Activated gamma-delta T cell (primary cell): ENCODE data around the gene UBTD1.
"Not testable (repeated sequence)": the region's sequence is repeated elsewhere in the genome, so short reads cannot be mapped to it uniquely, and the experiment has no call there.

Experiments
- DNase-seq: peaks from one replicate; lab custom pipeline; 2025; lab: John Stamatoyannopoulos, UW

UBTD1 gene

DNA sequence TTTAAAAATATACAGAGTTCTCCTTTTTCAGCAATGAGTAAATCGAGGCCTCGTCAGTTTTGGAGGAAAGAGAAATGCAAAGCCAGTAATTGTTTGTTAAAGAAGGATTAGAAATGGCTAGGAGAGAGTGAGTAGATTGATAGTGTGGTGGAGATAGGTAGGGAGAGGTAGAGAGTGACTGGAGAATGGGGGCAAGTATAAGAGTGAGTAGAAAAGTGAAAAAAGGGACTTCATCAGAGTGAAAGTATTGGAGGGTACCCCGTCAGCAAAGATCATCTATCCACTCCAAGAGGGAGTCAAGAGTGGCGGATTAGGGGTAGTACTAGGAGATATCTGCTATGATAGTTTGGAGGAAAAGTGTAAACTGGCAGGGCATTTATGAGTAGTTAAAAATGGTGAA, 64.6 kb downstream of the UBTD1 start:
- DNase-seq, result no peak

DNA sequence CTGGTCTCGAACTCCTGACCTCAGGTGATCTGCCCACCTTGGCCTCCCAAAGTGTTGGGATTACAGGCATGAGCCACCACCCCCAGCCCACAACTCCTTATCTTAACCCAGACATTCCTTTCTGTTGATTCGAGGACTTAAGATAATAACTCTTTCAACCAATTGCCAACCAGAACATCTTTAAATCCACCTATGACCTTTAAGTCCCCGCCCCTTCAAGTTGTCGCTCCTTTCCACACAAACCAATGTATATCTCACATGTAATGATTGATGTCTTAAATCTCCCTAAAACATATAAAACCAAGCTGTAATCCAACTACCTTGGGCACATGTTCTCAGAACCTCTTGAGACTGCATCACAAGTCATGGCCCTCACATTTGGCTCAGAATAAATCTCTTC, 66.1 kb downstream of the UBTD1 start:
- DNase-seq, result no peak

DNA sequence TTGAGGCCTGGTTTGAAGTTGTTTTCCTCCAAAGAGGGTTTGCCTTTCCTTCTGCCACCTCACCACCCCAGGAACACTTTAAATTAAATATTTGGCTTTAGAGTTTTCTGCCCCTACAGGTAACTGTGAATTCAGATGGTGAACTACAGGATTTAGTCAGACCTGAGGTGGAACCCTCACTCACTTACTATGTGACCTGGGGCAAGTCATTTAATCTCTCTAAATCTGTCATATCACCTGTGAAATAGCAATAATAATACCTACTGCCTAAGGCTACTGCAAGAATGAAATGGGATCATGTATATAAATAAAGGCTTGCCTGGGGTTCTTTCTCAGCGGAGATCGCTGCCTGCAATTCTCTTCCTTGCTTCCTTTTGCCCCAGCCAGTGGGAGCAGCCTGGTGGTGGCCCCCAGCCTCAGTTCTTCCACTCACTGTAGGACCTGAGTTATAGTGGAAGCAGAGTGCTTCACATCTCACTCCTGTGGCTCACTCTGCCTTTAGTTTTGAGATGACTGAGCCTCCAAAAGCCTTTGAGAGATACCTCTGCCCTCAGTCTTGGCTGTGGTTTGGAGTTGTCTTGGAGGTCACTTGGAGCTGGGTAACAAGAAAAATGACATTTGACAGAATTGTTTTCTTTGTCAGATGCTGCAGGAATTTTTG, 67.7 kb downstream of the UBTD1 start:
- DNase-seq, result no peak

DNA sequence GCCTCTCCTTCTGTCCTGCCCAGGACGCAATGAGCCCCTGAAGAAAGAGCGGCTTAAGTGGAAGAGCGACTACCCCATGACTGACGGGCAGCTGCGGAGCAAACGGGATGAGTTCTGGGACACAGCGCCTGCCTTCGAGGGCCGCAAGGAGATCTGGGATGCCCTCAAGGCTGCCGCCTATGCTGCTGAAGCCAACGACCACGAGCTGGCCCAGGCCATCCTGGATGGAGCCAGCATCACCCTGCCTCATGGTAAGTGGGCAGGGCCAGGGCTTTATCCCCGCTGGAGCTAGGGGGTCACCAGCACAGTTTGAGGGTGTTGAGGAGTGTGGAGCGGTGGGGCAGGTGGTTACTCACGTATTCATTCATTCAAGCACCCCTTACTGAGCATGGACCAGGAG, 69.2 kb downstream of the UBTD1 start:
- DNase-seq, result no peak

DNA sequence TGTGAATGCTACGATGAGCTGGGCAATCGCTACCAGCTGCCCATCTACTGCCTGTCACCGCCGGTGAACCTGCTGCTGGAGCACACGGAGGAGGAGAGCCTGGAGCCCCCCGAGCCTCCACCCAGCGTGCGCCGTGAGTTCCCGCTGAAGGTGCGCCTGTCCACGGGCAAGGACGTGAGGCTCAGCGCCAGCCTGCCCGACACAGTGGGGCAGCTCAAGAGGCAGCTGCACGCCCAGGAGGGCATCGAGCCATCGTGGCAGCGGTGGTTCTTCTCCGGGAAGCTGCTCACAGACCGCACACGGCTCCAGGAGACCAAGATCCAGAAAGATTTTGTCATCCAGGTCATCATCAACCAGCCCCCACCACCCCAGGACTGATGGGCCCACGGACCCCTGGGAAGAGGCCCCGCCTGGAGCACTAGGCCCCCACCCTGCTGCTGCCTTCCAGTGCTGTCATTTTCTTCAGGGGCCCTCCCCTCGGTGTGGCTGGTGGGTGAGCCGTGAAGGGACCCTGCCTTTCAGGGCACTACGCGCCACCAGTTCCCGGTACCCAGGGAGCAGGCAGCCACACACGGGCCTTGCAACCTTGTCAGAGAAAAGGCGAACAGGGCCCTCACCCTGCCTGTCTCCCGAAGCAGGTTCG, 71.5 kb downstream of the UBTD1 start:
- no peak for DNase-seq

DNA sequence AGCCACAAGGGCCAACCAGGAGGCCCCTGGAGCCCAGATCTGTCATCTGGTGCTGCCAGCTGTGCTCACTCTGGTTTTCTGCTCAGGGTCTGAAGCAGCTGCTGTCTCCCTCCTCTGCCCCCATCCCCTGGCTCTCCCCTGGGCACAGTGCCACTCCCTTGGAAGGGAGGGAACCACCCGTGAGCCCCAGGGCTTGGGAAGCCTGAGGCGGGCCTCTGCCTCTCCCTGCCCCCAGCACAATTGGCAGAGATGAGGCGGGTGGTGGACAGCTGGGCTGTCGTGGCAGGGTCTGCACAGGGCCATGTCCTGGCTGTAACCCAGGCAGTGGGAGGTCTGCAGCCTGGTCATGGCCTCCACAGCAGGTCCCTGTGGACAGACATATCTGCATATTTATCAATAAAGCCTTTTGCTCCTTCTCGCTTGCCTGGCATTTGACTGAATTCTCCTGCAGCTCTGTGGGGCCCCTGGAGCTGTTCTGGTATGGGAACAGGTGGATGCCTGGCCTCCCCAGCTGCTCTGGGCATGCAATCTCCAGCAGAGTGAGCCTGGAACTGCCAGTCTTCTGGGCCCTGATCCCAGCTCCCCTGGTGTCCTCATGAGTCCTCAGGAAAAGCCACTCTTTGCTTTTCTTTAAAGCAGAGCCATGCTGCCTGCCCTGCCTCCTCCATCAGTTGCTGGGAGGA, 72.2 kb downstream of the UBTD1 start:
- no peak for DNase-seq

DNA sequence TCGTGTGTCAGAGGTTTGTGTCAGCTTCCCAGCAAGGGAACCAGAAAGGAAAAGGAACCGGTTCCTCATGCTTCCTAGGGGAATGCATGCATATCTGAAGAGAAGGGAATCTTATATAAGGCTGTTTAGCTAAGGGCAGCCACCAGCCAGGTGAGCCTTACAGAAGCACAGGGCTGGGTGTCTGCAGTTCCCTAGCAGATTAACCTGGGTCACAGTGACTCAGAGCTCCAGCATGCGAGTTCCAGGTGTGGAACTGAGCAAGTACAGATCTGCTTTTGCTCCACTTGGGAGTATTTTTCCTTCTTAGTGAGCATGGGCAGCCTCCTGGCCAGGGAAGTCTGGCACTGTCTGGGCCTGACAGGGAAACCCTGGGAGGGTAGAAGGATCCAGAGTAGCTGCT, 72.9 kb downstream of the UBTD1 start:
- DNase-seq, result no peak

DNA sequence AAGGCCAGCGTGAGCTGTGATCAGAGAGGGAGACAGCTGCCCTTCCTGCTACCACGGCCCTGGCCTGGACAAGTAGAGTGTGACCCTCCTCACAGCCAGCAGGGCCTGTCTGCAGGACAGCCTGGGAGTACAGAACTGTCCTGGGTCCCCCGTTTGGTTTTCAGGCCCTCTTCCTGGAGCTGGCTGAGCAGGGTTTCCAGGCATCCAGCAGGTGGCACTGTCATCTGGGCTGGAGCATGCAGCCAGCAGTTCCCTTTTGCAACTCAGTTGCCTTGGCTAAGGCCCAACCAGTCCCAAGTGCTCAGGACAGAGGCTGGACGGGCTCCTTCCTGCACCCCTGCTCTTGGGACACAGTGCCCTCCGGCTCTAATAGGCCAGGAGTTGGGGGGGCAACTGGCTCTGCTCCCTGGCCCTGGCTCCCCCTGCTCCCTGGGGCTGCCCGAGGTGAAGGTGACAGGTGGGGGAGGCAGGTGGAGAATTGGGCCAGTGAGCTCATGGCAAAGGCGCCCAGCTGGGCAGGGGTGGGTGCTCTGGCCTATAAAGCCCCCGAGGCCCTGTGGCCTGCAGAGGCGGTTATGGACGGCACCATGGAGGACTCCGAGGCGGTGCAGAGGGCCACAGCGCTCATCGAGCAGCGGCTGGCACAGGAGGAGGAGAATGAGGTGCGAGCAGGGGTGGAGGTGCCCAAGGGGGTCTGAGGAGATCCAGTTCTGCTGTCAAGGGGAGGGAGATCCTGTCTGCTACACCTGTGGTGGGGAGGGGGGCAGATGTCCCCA, 73.7 kb downstream of the UBTD1 start, which contains the start of gene ANKRD2:
TSS of gene ANKRD2 (plus strand) at position 566 of the 776 bp plus-strand sequence. CDS start at position 576, 10 bp downstream.
- no peak for DNase-seq

DNA sequence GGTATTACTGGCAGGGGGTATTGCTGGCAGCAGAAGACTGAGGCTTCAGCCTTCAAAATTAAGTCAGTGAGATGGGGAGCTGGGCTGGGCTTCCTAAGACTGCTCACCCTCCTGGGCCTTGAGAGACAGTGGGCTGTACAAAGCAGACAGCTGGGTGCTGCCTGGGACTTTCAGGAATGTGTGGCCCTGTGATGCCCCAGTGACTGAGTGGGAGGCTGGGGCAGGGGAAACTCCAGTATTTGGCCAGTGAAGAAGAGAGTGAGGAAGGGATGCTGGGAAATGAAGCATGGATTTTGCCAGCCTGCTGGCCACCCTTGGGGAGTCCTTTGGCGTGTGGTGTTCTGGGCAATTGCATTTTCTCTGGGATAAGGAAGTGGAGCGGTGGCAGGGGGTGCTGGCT, 74.3 kb downstream of the UBTD1 start:
- DNase-seq, result no peak

DNA sequence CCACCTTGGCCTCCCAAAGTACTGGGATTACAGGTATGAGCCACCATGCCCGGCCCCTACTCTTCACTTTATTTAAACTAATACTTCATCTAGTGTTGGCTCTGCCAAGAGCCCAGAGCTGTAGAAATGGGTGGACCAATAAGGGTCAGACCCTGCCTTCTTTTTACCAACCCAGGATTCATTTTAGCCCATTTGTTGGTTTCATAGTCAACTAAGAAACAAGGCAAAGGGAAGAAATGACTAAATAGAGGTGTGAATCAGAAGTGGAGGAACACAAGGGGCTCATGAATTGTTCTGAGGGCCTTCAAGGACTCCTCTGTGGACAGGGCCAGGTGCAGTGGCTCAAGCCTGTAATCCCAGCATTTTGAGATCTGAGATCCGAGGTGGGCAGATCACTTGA, 74.9 kb downstream of the UBTD1 start:
- no peak for DNase-seq

DNA sequence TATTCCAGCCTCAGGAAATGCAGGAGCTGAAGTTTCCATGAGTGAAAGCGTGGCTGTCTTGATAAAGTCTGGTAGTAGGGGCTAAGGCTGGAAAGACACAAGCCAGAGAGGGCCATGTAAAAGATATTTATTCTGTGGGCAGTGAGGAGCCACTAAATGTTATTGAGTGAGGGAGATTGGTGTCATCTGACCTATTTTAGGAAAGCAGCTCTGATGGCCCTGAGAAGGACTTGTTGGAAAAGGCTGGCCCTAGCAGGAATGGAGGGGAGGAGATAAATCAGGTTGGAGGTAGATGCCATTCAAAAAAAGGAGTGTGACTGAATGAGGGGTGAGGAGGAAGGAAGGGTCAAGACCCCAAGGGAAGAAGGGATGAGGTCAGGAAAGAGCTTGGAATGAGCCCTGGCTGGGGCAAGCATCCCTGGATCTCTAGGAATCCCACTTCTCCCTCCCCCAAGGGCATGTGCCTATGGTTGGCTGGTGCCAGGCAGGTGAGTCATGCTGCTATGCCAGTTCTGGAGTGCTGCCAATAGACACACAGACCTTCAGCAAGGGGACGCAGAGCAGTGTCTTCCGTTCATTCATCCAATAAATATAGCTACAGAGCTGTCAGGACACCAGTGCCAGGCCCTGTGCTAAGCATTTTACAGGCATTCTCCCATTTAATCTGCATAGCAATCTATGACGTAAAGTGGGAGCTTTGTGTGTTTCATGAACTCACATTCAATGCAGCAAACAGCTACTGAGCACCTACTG, 75.8 kb downstream of the UBTD1 start:
- DNase-seq, result no peak

DNA sequence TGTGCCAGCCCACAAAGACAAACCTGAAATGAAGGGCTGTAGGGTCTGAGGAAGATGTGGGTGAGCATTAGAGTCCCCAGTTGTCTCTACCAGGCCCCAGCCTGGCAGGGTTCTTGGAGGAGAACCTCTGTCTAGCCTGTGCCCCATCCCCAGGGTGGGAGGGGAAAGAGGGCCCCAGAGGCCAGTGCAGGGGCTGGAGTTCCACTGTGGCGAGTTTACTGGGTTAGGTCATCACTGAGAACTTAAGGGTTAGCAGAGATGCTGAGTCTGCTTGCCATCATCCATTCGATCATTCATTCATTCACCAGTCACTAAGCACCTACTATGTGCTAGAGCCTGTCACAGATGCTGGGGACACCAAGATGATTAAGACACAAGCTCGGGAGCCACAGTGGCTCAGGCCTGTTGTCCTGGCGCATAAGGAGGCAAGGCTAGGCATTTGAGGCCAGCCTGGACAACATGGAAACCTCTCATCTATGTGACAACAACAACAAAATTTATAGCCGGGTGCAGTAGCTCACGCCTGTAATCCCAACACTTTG, 76.5 kb downstream of the UBTD1 start:
- DNase-seq, result no peak

DNA sequence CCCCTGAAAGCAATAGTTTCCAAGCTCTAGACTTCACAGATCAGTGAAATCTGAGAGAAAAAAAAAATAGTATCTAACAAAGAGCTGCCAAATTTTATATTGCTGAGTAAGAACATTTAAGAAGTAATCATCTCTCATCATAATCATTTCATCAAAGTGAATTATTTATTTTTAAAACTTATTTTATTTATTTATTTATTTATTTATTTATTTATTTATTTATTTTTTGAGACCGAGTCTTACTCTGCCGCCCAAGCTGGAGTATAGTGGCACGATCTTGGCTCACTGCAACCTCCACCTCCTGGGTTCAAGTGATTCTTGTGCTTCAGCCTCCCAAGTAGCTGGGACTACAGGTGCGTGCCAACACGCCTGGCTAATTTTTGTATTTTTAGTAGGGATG, 77.8 kb downstream of the UBTD1 start:
- not testable (repeated sequence) for DNase-seq

DNA sequence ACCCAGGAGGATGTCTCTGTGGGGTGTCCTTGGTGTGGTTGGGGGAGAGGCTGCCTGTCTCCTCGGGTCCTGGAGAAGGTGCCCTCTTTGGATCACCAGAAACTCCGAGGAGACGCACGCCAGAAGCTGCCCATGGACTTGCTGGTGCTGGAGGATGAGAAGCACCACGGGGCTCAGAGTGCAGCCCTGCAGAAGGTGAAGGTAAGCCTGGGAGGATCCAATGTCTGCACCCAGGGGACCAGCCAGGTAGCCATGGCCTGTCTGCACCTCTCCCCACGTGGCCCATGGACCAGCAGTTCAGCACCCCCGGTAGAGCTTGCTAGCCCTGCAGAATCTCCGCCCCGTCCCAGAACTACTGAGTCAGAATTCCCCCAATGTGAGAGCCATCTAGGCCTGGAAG, 79.0 kb downstream of the UBTD1 start:
- no peak for DNase-seq

DNA sequence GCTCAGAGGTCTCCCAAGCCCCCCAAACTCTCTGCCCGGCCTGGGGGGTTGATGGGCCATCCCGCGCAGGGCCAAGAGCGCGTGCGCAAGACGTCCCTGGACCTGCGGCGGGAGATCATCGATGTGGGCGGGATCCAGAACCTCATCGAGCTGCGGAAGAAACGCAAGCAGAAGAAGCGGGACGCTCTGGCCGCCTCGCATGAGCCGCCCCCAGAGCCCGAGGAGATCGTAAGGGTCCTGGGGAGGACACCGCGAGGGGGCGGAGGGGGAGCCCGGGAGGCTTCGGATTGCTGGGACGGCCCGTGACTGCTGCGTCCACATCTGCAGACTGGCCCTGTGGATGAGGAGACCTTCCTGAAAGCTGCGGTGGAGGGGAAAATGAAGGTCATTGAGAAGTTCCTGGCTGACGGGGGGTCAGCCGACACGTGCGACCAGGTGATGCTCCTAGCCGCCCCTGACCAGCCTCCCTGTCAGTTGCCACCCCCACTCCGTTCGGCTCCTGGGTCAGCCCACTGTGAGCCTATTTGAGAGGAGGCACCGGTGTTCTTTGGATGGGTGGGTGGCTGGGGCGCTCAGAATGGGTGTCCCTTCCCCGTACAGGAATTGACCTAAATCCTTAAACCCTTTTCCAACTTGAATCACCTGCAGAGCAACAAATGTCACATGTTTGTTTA, 79.6 kb downstream of the UBTD1 start:
- no peak for DNase-seq

DNA sequence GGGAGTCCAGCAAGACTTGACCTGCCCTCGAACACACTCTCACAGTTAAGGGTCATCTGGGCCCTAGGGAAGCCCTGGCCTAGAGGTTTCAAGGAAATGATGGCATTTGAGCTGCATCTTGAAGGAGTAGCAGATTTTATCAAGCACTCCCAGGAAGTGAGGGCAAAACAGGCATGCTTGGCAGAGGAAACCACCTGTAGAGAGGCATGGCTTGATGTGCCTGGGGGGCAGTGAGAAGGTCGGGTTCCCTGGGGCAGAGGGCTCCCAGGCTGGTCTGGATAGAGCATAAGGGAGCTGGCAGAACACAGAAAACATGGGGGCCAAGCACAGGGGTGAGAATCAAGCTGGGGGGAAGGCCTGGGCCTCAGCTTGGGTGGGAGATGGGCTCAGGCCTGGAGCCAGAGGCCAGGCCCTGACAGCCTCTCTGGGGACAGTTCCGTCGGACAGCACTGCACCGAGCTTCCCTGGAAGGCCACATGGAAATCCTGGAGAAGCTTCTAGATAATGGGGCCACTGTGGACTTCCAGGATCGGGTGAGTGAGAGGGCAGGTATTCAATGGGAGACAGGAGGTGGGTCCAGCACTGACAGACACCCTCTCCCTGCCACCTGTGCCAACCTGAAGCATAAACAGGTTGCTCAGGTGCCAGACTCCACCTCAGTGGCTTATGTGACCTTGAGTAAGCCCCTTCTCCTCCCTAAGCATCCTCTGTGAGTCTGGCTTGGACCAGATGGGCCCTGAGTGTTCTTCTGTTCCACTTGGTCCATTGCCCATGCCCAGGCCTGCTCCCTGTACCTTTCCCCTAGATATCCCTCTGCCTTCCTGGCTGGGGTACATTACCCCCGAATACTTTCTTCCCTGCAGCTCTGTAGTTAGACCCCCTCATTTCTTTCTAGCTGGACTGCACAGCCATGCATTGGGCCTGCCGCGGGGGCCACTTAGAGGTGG, 82.0 kb downstream of the UBTD1 start:
- DNase-seq, result no peak

DNA sequence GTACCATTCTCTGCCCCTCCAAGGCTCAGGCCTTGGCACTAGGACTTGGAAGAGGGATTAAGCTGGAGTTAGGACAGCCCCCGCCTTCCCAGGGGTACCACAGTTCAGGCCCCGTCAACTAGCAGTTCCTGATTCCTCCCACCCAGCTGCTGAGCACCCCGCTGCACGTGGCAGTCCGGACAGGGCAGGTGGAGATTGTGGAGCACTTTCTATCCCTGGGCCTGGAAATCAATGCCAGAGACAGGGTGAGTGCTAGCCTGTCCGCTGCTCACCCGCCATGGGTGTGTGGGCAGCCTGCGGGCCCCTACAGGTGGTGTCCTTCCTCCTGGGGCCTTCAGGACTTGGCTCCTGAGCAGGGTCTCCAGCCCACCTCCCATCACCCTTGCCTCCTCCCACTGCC, 83.4 kb downstream of the UBTD1 start:
- DNase-seq, result no peak

DNA sequence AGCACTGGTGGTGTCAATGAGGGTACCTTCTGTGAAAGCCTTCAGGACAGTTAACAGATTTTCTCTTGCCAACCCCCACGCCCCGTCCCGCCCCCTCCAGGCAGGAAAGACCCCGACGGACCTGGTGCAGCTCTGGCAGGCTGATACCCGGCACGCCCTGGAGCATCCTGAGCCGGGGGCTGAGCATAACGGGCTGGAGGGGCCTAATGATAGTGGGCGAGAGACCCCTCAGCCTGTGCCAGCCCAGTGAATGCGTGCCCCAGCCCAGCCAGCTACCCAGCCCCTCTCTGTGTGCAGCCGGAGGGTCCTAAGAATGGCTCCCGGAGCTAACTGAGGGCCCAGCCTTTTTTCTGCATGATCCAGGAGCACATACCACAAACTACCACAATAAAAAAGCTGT, 84.8 kb downstream of the UBTD1 start:
- no peak for DNase-seq

DNA sequence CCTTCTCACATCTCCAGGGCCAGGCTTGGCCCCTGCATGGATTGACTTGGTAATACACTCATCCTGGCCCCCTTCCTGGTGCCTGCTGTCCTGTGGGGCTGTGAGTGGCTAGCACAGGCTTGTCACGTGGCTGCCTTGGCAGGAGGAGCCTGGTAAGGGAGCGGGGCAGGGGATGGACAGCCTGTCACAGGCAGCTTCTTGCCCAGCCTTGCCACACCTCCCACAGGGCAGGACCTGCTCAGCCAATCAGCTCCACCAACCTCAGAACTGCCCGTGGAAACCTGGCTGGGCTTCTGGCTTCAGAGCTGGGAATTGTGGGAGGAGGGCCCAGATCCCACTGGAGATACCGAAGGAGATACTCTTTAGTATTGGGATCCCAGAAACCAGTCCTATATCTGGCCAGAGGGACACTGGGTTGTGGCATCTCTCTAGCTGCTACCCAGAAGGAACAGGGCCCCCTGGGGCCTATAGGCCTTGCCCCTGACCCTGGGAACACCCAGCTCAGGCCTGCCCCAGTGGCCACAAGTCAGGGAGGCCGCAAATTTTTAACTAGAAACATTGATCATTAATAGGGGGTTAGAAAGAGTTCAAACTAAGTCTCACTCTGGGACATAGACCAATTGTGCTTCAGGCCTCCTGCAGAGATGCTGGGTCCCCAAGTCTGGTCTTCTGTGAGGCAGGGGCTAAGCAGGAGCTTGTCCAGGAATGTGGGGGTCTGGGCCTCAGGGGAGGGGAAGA, 85.5 kb downstream of the UBTD1 start, which contains the start of gene HOGA1:
TSS of gene HOGA1 (plus strand) at position 330 of the 738 bp plus-strand sequence. CDS start at position 645, 315 bp downstream.
- no peak for DNase-seq
